HEK293 (cell line): ENCODE measurements around the gene NFKB1.
"Not testable (repeated sequence)": the region's sequence is repeated elsewhere in the genome, so short reads cannot be mapped to it uniquely, and the experiment has no call there.

Source experiments
- CTCF ChIA-PET: fragments of 350-600 bp; formaldehyde crosslinking; extraction: SDS; loops from one replicate; lab custom pipeline; 2021; ENCODE audit warnings: antibody characterized with exemption; lab: Yijun Ruan, JAX
- POLR2A ChIA-PET: fragments of 300-600 bp; formaldehyde crosslinking; extraction: SDS; loops from one replicate; lab custom pipeline; 2020; ENCODE audit warnings: antibody characterized with exemption, inconsistent platforms; lab: Yijun Ruan, JAX
- H3K27ac ChIP-seq: fragments of 200-500 bp; sonication (Bioruptor generic); 2 replicates; pipeline ENCODE4 v1.5.1; 2014; ENCODE audit warnings: low read depth, low read length, control low read depth, inconsistent platforms; ENCODE audit errors: extremely low read depth
- H3K36me3 ChIP-seq, 2 experiments: fragments of 200-500 bp in 1 of 2; sonication (Bioruptor generic) in 1 of 2; 1 replicate in 1 of 2; 2 replicates in 1 of 2; pipeline ENCODE4 v1.5.1; 2014 to 2017; ENCODE audit warnings: inconsistent platforms in 2 of 2, low read length in 2 of 2; ENCODE audit not compliant: control insufficient read depth in 2 of 2, insufficient read depth in 1 of 2
- H3K4me1 ChIP-seq: fragments of 200-500 bp; sonication (Bioruptor generic); 2 replicates; pipeline ENCODE4 v1.5.1; 2014; ENCODE audit warnings: mild to moderate bottlenecking, low read length, inconsistent platforms; ENCODE audit not compliant: control insufficient read depth, insufficient read depth
- H3K4me3 ChIP-seq: 2 replicates; pipeline ENCODE4 v1.5.1; 2011; ENCODE audit warnings: low read depth, mild to moderate bottlenecking, control low read depth, low read length, moderate library complexity
- H3K9me3 ChIP-seq: fragments of 200-500 bp; sonication (Bioruptor generic); 2 replicates; pipeline ENCODE4 v1.5.1; 2014; ENCODE audit warnings: low read depth, low read length, inconsistent platforms; ENCODE audit not compliant: control insufficient read depth, insufficient read depth
- HOXA7 ChIP-seq: sonication (generic); formaldehyde crosslinking; IDR thresholded peaks from 2 replicates; pipeline ENCODE4 v1.8.1; 2022; ENCODE audit warnings: missing genetic modification reagents, borderline replicate concordance
- HOXC10 ChIP-seq: sonication (generic); formaldehyde crosslinking; IDR thresholded peaks from 2 replicates; pipeline ENCODE4 v1.8.1; 2023; ENCODE audit warnings: mild to moderate bottlenecking, missing genetic modification reagents
- IKZF3 ChIP-seq: fragments of 450-650 bp; IDR thresholded peaks from 2 replicates; pipeline ENCODE4 v1.5.0; 2018; ENCODE audit warnings: missing biosample characterization, mild to moderate bottlenecking, missing genetic modification characterization, moderate library complexity
- KLF10 ChIP-seq: fragments of 450-650 bp; IDR thresholded peaks from 2 replicates; pipeline ENCODE4 v1.5.1; 2018; ENCODE audit warnings: missing biosample characterization, mild to moderate bottlenecking, missing genetic modification characterization
- OSR2 ChIP-seq: fragments of 450-650 bp; formaldehyde crosslinking; IDR thresholded peaks from 2 replicates; pipeline ENCODE4 v1.5.1; 2016; ENCODE audit warnings: missing biosample characterization, missing genetic modification characterization
- YY1 ChIP-seq: fragments of 450-650 bp; formaldehyde crosslinking; IDR thresholded peaks from 2 replicates; pipeline ENCODE4 v1.5.1; 2018; ENCODE audit warnings: missing biosample characterization, missing genetic modification characterization
- ZBTB11 ChIP-seq: fragments of 450-650 bp; formaldehyde crosslinking; conservative IDR thresholded peaks from 2 replicates; pipeline ENCODE4 v1.5.1; 2016; ENCODE audit warnings: low read depth, missing biosample characterization, missing genetic modification characterization
- ZBTB6 ChIP-seq: fragments of 450-650 bp; formaldehyde crosslinking; IDR thresholded peaks from 2 replicates; pipeline ENCODE4 v1.5.1; 2017; ENCODE audit warnings: missing biosample characterization, missing genetic modification characterization
- ZBTB8A ChIP-seq: fragments of 450-650 bp; formaldehyde crosslinking; IDR thresholded peaks from 2 replicates; pipeline ENCODE4 v1.5.1; 2016; ENCODE audit warnings: missing biosample characterization, missing genetic modification characterization
- ZFHX2 ChIP-seq: fragments of 450-650 bp; formaldehyde crosslinking; conservative IDR thresholded peaks from 2 replicates; pipeline ENCODE4 v1.5.1; 2016; ENCODE audit warnings: missing biosample characterization, missing genetic modification characterization
- ZFP37 ChIP-seq: fragments of 450-650 bp; formaldehyde crosslinking; IDR thresholded peaks from 2 replicates; pipeline ENCODE4 v1.5.1; 2016; ENCODE audit warnings: missing biosample characterization, missing genetic modification characterization
- ZIC2 ChIP-seq: fragments of 450-650 bp; formaldehyde crosslinking; IDR thresholded peaks from 2 replicates; pipeline ENCODE4 v1.5.1; 2016; ENCODE audit warnings: missing biosample characterization, missing genetic modification characterization
- ZNF157 ChIP-seq: fragments of 450-650 bp; formaldehyde crosslinking; IDR thresholded peaks from 2 replicates; pipeline ENCODE4 v1.5.1; 2016; ENCODE audit warnings: missing biosample characterization, missing genetic modification characterization
- ZNF2 ChIP-seq: fragments of 450-650 bp; formaldehyde crosslinking; IDR thresholded peaks from 2 replicates; pipeline ENCODE4 v1.5.1; 2016; ENCODE audit warnings: missing biosample characterization, missing genetic modification characterization
- ZNF211 ChIP-seq: fragments of 450-650 bp; formaldehyde crosslinking; IDR thresholded peaks from 2 replicates; pipeline ENCODE4 v1.5.1; 2016; ENCODE audit warnings: low read depth, missing biosample characterization, missing genetic modification characterization
- ZNF24 ChIP-seq: fragments of 450-650 bp; formaldehyde crosslinking; IDR thresholded peaks from 2 replicates; pipeline ENCODE4 v1.5.1; 2016; ENCODE audit warnings: missing biosample characterization, missing genetic modification characterization
- ZNF311 ChIP-seq: fragments of 450-650 bp; formaldehyde crosslinking; IDR thresholded peaks from 2 replicates; pipeline ENCODE4 v1.5.1; 2017; ENCODE audit warnings: missing biosample characterization, missing genetic modification characterization, borderline replicate concordance
- ZNF426 ChIP-seq: fragments of 450-650 bp; formaldehyde crosslinking; IDR thresholded peaks from 2 replicates; pipeline ENCODE4 v1.5.1; 2017; ENCODE audit warnings: missing biosample characterization, missing genetic modification characterization, mild to moderate bottlenecking, inconsistent platforms, moderate library complexity
- ZNF530 ChIP-seq: fragments of 450-650 bp; formaldehyde crosslinking; IDR thresholded peaks from 2 replicates; pipeline ENCODE4 v1.5.1; 2016; ENCODE audit warnings: low read depth, missing biosample characterization, missing genetic modification characterization
- ZNF571 ChIP-seq: fragments of 450-650 bp; formaldehyde crosslinking; IDR thresholded peaks from 2 replicates; pipeline ENCODE4 v1.5.0; 2017; ENCODE audit warnings: missing biosample characterization, missing genetic modification characterization
- ZNF596 ChIP-seq: fragments of 450-650 bp; IDR thresholded peaks from 2 replicates; pipeline ENCODE4 v1.5.0; 2018; ENCODE audit warnings: missing biosample characterization, mild to moderate bottlenecking, missing genetic modification characterization, moderate library complexity
- ZNF830 ChIP-seq: fragments of 450-650 bp; IDR thresholded peaks from 2 replicates; pipeline ENCODE4 v1.5.0; 2018; ENCODE audit warnings: missing biosample characterization, missing genetic modification characterization, low read depth, mild to moderate bottlenecking, moderate library complexity
- ZSCAN16 ChIP-seq: fragments of 450-650 bp; formaldehyde crosslinking; IDR thresholded peaks from 2 replicates; pipeline ENCODE4 v1.5.1; 2016; ENCODE audit warnings: missing biosample characterization, missing genetic modification characterization
- ZSCAN23 ChIP-seq: fragments of 450-650 bp; formaldehyde crosslinking; IDR thresholded peaks from 2 replicates; pipeline ENCODE4 v1.5.1; 2016; ENCODE audit warnings: missing biosample characterization, missing genetic modification characterization
- TF ChIP-seq, protein P1 (sequence below): fragments of 450-650 bp; formaldehyde crosslinking; IDR thresholded peaks from 2 replicates; pipeline ENCODE4 v1.5.1; 2016; ENCODE audit warnings: missing biosample characterization, missing genetic modification characterization
- TF ChIP-seq, protein P2 (sequence below): fragments of 450-650 bp; formaldehyde crosslinking; IDR thresholded peaks from 2 replicates; pipeline ENCODE4 v1.5.1; 2016; ENCODE audit warnings: missing biosample characterization, missing genetic modification characterization

Gene NFKB1

DNA sequence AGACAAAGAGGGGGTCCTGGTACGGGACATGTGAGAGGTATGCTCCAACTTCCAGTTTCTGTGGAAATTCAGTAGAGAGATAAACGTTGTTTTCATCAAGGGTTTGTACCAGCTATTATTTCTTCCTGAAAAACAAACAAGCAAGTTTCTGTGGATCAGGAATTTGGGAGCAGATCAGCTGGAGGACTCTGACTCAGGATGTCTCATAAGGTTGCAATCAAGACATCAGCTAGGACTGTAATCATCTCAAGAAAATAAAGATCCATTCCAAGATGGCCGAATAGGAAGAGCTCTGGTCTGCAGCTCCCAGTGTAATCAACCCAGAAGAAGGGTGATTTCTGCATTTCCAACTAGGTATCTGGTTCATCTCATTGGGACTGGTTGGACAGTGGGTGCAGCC lies 23.5 kb upstream of the NFKB1 start:
- Histone ChIP-seq H3K36me3 (no peaks in the 10 kb centered on the region), H3K27ac (no peak overlapping the region), H3K4me3 (no peak overlapping the region), H3K4me1 (no peaks in the 10 kb centered on the region), H3K9me3 (no peaks in the 10 kb centered on the region)
- ChIA-PET POLR2A (no interaction called here), CTCF (no interaction called here)
- TF ChIP-seq OSR2 (tag by site-specific recombination), result no peak
- no peak for TF ChIP-seq ZNF311 (tag by site-specific recombination)
- no peak for TF ChIP-seq ZBTB11 (tag by site-specific recombination)
- no peak for TF ChIP-seq KLF10 (tag by site-specific recombination)
- no peak for TF ChIP-seq ZNF426
- TF ChIP-seq IKZF3, result no peak
- TF ChIP-seq, protein P1, sequence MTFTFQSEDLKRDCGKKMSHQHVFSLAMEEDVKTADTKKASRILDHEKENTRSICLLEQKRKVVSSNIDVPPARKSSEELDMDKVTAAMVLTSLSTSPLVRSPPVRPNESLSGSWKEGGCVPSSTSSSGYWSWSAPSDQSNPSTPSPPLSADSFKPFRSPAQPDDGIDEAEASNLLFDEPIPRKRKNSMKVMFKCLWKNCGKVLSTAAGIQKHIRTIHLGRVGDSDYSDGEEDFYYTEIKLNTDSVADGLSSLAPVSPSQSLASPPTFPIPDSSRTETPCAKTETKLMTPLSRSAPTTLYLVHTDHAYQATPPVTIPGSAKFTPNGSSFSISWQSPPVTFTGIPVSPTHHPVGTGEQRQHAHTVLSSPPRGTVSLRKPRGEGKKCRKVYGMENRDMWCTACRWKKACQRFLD (tag by site-specific recombination), result no peak
- no peak for TF ChIP-seq ZNF571 (tag by site-specific recombination)
- no peak for TF ChIP-seq ZNF24 (tag by site-specific recombination)
- no peak for TF ChIP-seq ZSCAN16 (tag by site-specific recombination)
- no peak for TF ChIP-seq ZFP37
- TF ChIP-seq HOXA7, result no peak
- TF ChIP-seq, all 188 proteins: peak for 0

DNA sequence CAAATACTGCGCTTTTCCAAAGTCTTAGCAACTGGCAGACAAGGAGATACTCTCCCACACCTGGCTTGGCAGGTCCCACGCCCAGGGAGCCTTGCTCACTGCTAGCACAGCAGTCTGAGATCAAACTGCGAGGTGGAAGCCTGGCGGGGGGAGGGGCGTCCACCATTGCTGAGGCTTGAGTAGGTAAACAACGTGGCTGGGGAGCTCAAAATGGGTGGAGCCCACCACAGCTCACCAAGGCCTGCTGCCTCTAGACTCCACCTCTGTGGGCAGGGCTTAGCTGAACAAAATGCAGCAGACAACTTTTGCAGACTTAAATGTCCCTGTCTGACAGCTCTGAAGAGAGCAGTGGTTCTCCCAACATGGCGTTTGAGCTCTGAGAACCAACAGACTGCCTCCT lies 23.0 kb upstream of the NFKB1 start:
- Histone ChIP-seq H3K4me3 (no peak overlapping the region), H3K36me3 (no peaks in the 10 kb centered on the region), H3K4me1 (no peaks in the 10 kb centered on the region), H3K27ac (no peak overlapping the region), H3K9me3 (no peaks in the 10 kb centered on the region)
- TF ChIP-seq YY1, result no peak
- no peak for TF ChIP-seq ZBTB8A
- TF ChIP-seq HOXC10 (CRISPR knock-in tag), result no peak
- TF ChIP-seq ZNF211 (tag by site-specific recombination), result no peak
- TF ChIP-seq ZNF530 (tag by site-specific recombination), result no peak
- TF ChIP-seq ZIC2 (tag by site-specific recombination), result no peak
- TF ChIP-seq ZNF830 (tag by site-specific recombination), result no peak
- TF ChIP-seq ZFHX2, result no peak
- no peak for TF ChIP-seq ZNF157 (tag by site-specific recombination)
- no peak for TF ChIP-seq ZNF2 (tag by site-specific recombination)
- no peak for TF ChIP-seq ZSCAN23 (tag by site-specific recombination)
- TF ChIP-seq ZNF596, result no peak
- TF ChIP-seq, protein P2, sequence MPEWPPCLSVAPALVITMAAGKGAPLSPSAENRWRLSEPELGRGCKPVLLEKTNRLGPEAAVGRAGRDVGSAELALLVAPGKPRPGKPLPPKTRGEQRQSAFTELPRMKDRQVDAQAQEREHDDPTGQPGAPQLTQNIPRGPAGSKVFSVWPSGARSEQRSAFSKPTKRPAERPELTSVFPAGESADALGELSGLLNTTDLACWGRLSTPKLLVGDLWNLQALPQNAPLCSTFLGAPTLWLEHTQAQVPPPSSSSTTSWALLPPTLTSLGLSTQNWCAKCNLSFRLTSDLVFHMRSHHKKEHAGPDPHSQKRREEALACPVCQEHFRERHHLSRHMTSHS (tag by site-specific recombination), result no peak
- no peak for TF ChIP-seq ZBTB6 (tag by site-specific recombination)
- CTCF ChIA-PET, result no interaction called here
- POLR2A ChIA-PET, result no interaction called here

- H3K9me3 ChIP-seq, H3K4me3 ChIP-seq, H3K27ac ChIP-seq, H3K4me1 ChIP-seq, CTCF ChIA-PET, H3K36me3 ChIP-seq, POLR2A ChIA-PET: not testable (repeated sequence)
Observed at GRCh38 chr4:102479832-102480231, 21.3 kb upstream of the NFKB1 start.
